ENCODE results near the gene PHLPP2. TPM values are rescaled to one million over a fixed set of nuclear protein-coding genes. Genes with fewer than 3 reads are reported as not detected.
"Not testable (repeated sequence)": the region's sequence is repeated elsewhere in the genome, so short reads cannot be mapped to it uniquely, and the experiment has no call there.

PHLPP2 gene
- total RNA-seq, 1 donor from 2014 or later = 18.7 TPM

- H3K27ac Mint-ChIP-seq (ENCODE audit: unreplicated experiment) = no peak overlapping the region
- H3K4me1 Mint-ChIP-seq = no peaks in the 10 kb centered on the region
- TF ChIP-seq CTCF (conservative IDR thresholded peaks at IDR 0.05) = no peak
- peaks cover 51% of the 10 kb centered on the region for H3K27me3 Mint-ChIP-seq (ENCODE audit: low read depth)
- DNase-seq (ENCODE audit: low read depth, low spot score) = no peak
- no peaks in the 10 kb centered on the region for H3K9me3 Mint-ChIP-seq
- H3K36me3 Mint-ChIP-seq (ENCODE audit: low read depth) = no peaks in the 10 kb centered on the region
- no peak overlapping the region for H3K4me3 Mint-ChIP-seq
These were observed 100.9 kb downstream of the PHLPP2 start for GRCh38 chr16:71623597-71623996.

- peaks cover 45% of the 10 kb centered on the region for H3K27me3 Mint-ChIP-seq (ENCODE audit: low read depth)
- no peaks in the 10 kb centered on the region for H3K36me3 Mint-ChIP-seq (ENCODE audit: low read depth)
- H3K9me3 Mint-ChIP-seq = no peaks in the 10 kb centered on the region
- no peak for TF ChIP-seq CTCF (conservative IDR thresholded peaks at IDR 0.05)
- no peak for DNase-seq (ENCODE audit: low read depth, low spot score)
- H3K27ac Mint-ChIP-seq (ENCODE audit: unreplicated experiment) = no peak overlapping the region
- H3K4me1 Mint-ChIP-seq = no peaks in the 10 kb centered on the region
- H3K4me3 Mint-ChIP-seq = no peak overlapping the region
These were observed 102.4 kb downstream of the PHLPP2 start for GRCh38 chr16:71622088-71622487.

DNA sequence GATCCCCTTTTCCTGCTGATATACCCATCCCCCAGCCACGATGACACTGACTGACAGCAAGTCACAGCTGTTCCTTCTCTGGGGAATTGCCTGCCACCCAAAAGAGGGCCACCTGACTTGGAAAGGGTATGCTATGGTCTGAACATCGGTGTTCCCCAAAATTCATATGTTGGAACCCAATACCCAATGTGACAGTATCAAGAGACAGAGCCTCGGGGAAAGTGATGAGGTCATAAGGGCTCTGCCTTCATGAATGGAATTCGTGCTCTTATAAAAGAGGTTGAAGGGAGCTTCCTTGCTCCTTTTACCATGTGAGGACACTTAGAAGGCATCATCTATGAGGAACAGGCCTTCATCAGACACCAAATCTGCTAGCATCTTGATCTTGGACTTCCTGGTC, 106.1 kb downstream of the PHLPP2 start:
- Mint-ChIP-seq H3K27ac (ENCODE audit: unreplicated experiment) (no peak overlapping the region), H3K36me3 (ENCODE audit: low read depth) (no peaks in the 10 kb centered on the region), H3K4me1 (no peaks in the 10 kb centered on the region), H3K4me3 (no peak overlapping the region), H3K9me3 (no peaks in the 10 kb centered on the region), H3K27me3 (ENCODE audit: low read depth) (peaks cover 42% of the 10 kb centered on the region)
- TF ChIP-seq CTCF (conservative IDR thresholded peaks at IDR 0.05) = no peak
- DNase-seq (ENCODE audit: low read depth, low spot score) = no peak

- peaks cover 56% of the 10 kb centered on the region for H3K27me3 Mint-ChIP-seq (ENCODE audit: low read depth)
- not testable (repeated sequence) for H3K4me3 Mint-ChIP-seq; H3K4me1 Mint-ChIP-seq; H3K9me3 Mint-ChIP-seq; H3K36me3 Mint-ChIP-seq (ENCODE audit: low read depth); H3K27ac Mint-ChIP-seq (ENCODE audit: unreplicated experiment); DNase-seq (ENCODE audit: low read depth, low spot score)
These were observed 109.5 kb downstream of the PHLPP2 start for GRCh38 chr16:71614956-71615355.

DNA sequence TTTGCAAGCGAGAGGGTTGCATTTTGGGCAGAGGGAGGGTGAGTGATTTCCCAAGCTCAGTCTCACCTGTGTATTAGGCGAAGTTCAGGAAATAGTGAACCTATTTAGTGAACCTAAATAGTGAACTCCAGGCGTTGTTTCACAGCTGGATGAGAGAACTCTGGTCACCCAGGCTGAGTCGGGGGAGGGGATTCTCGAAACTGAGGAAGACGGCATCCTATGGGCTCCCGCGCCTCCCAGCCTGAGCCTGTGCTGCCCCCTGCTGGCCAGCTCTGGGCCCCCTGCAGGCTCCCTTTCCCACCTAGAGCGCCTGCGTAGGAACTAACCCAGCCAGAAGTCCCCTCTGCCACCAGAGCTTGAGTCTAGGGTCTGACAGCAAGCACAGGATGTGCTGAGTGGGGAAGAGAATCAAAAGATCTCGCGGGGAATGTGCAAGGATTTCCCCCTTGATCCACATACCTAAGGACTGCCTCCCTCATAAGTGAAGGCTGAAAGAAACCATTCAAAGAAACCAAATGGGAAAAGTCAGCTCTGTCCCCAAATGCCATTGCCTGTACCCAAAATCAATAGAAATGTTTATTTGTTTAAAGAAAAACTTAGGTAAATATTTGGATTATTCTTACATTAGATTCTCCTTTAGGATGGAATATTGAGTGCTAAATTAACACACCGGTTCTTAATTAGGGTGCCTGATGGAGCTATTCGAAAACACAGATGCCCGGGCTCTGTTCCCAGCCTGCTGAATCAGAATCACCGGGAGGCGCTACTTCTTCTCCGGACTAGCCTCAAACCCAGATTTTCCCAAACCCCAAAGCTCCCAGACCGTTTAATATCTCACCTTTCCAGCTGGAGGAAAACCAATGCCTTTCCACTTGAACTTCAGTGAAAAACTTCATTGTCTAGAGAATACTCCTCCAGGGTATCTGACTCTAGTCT, 113.3 kb downstream of the PHLPP2 start:
- Mint-ChIP-seq H3K9me3 (no peaks in the 10 kb centered on the region), H3K27ac (ENCODE audit: unreplicated experiment) (no peak overlapping the region), H3K4me1 (peaks cover 5% of the 10 kb centered on the region), H3K36me3 (ENCODE audit: low read depth) (no peaks in the 10 kb centered on the region), H3K4me3 (no peak overlapping the region), H3K27me3 (ENCODE audit: low read depth) (peaks cover 61% of the 10 kb centered on the region)
- peak; percentile 98 for TF ChIP-seq CTCF (conservative IDR thresholded peaks at IDR 0.05)
- peak; percentile 91 for DNase-seq (ENCODE audit: low read depth, low spot score)

DNA sequence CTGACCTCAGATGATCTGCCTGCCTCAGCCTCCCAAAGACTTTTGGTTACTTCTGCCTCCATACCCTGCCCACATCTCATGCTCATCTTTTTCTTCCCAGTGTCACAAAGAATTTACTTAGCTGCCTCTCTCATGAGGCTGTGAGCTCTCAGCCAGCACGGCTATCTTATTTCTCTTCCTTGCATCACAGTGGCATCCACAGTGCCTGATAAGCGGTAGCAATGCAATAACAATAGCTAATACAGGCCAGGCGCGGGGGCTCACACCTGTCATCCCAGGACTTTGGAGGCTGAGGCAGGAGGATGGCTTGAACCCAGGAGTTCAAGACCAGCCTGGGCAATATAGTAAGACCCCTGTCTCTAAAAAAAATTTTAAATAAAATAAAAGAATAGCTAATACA, 114.1 kb downstream of the PHLPP2 start:
- DNase-seq (ENCODE audit: low read depth, low spot score) = no peak
- Mint-ChIP-seq H3K27me3 (ENCODE audit: low read depth) (peaks cover 61% of the 10 kb centered on the region), H3K4me1 (peaks cover 5% of the 10 kb centered on the region), H3K27ac (ENCODE audit: unreplicated experiment) (no peak overlapping the region), H3K4me3 (no peak overlapping the region), H3K36me3 (ENCODE audit: low read depth) (no peaks in the 10 kb centered on the region), H3K9me3 (no peaks in the 10 kb centered on the region)
- no peak for TF ChIP-seq CTCF (conservative IDR thresholded peaks at IDR 0.05)
